Endothelial cell of umbilical vein (primary cell): Measurements from ENCODE around the gene HDDC2. TPM values are rescaled to one million over a fixed set of nuclear protein-coding genes. Genes with fewer than 3 reads are reported as not detected.

Experiments used
- BruUV-seq: library from RNA; stranded (reverse); fragments of 400-500 nt; replicated peaks from 2 replicates; lab custom pipeline; 2021; lab: Mats Ljungman, UMichigan
- CTCF ChIA-PET: fragments of 300-600, 350-600 bp; sonication (Branson Sonifier 250); formaldehyde crosslinking; loops from one replicate; lab custom pipeline; 2021; ENCODE audit warnings: antibody characterized with exemption, inconsistent platforms; lab: Charles Lee
- POLR2A ChIA-PET: fragments of 300-600, 350-600 bp; sonication (Branson Sonifier 250); formaldehyde crosslinking; loops from one replicate; lab custom pipeline; 2021; ENCODE audit warnings: antibody characterized with exemption, inconsistent platforms; lab: Charles Lee
- DNase-seq: peaks from one replicate; pipeline ENCODE4 v3.0.0-alpha.2; 2011; ENCODE audit warnings: low read depth, low spot score
- FAIRE-seq: peaks from 2 replicates; lab custom pipeline; 2011; peaks lifted over from hg19 to GRCh38; lab: Jason Lieb, UNC
- H2AFZ ChIP-seq: 2 replicates; pipeline ENCODE4 v1.6.0; 2012; ENCODE audit warnings: low read depth, low read length, control low read depth, inconsistent platforms
- H3K27ac ChIP-seq: 2 replicates; pipeline ENCODE4 v1.5.1; 2011; ENCODE audit warnings: low read depth, mild to moderate bottlenecking, control low read depth, low read length, moderate library complexity; ENCODE audit not compliant: insufficient read depth
- H3K27me3 ChIP-seq, 2 experiments: 2 replicates each; pipeline versions ENCODE4 v1.6.0 to v1.6.1; 2011; ENCODE audit warnings: low read length in 2 of 2, mixed read lengths in 1 of 2; ENCODE audit not compliant: control insufficient read depth in 2 of 2, insufficient read depth in 2 of 2
- H3K36me3 ChIP-seq, 2 experiments: 2 replicates in 1 of 2; 3 replicates in 1 of 2; pipeline ENCODE4 v1.5.1; 2011; ENCODE audit warnings: low read length in 2 of 2, mild to moderate bottlenecking in 1 of 2, moderate library complexity in 1 of 2; ENCODE audit not compliant: control insufficient read depth in 2 of 2, insufficient read depth in 2 of 2; ENCODE audit errors: extremely low read depth in 1 of 2
- H3K4me1 ChIP-seq: 3 replicates; pipeline ENCODE4 v1.5.1; 2011; ENCODE audit warnings: mild to moderate bottlenecking, low read length; ENCODE audit not compliant: control insufficient read depth, insufficient read depth; ENCODE audit errors: extremely low read depth
- H3K4me2 ChIP-seq: 2 replicates; pipeline ENCODE4 v1.6.1; 2011; ENCODE audit warnings: low read length, control low read depth, mixed read lengths; ENCODE audit not compliant: insufficient read depth
- H3K4me3 ChIP-seq, 3 experiments: fragments of 200-600 bp in 1 of 3; sonication (generic), shearing (Covaris generic) in 1 of 3; replicated peaks in 1 of 3; 2 replicates each; pipeline ENCODE4 v1.5.1; 2011 to 2016; ENCODE audit warnings: control low read depth in 3 of 3, low read length in 3 of 3, mild to moderate bottlenecking in 2 of 3, inconsistent platforms in 1 of 3, low read depth in 1 of 3, moderate library complexity in 1 of 3; ENCODE audit not compliant: insufficient read depth in 1 of 3
- H3K79me2 ChIP-seq: 2 replicates; pipeline ENCODE4 v1.6.0; 2012; ENCODE audit warnings: low read length, inconsistent platforms; ENCODE audit not compliant: control insufficient read depth, insufficient read depth
- H3K9ac ChIP-seq: replicated peaks from 2 replicates; pipeline ENCODE3; 2011; ENCODE audit warnings: low read length, control low read depth; ENCODE audit not compliant: insufficient read depth; ENCODE audit errors: extremely low read depth
- H3K9me1 ChIP-seq: replicated peaks from 3 replicates; pipeline ENCODE4 v1.6.0; 2011; ENCODE audit warnings: mild to moderate bottlenecking, low read length; ENCODE audit not compliant: control insufficient read depth, insufficient read depth; ENCODE audit errors: extremely low read depth
- H3K9me3 ChIP-seq: replicated peaks from 2 replicates; pipeline ENCODE4 v1.5.1; 2012; ENCODE audit warnings: low read length, inconsistent platforms; ENCODE audit not compliant: control insufficient read depth, insufficient read depth
- H4K20me1 ChIP-seq: replicated peaks from 2 replicates; pipeline ENCODE3; 2011; ENCODE audit warnings: mild to moderate bottlenecking, low read length; ENCODE audit not compliant: control insufficient read depth, insufficient read depth; ENCODE audit errors: extremely low read depth
- FOS ChIP-seq: IDR thresholded peaks from 2 replicates; pipeline ENCODE4 v1.6.1; 2011; ENCODE audit warnings: mild to moderate bottlenecking, low read length, moderate library complexity, borderline replicate concordance; ENCODE audit not compliant: insufficient read depth
- GATA2 ChIP-seq: IDR thresholded peaks from 2 replicates; pipeline ENCODE4 v1.7.0; 2011; ENCODE audit warnings: low read depth, mild to moderate bottlenecking, moderate library complexity, mixed read lengths, low read length; ENCODE audit not compliant: insufficient read length, insufficient read depth
- JUN ChIP-seq: IDR thresholded peaks from 2 replicates; pipeline ENCODE4 v1.6.1; 2011; ENCODE audit warnings: borderline replicate concordance, low read depth; ENCODE audit not compliant: insufficient read length, insufficient read depth
- MYC ChIP-seq: IDR thresholded peaks from one replicate; pipeline ENCODE4 v1.6.1; 2011; ENCODE audit warnings: mild to moderate bottlenecking, low read depth, low read length
- POLR2AphosphoS5 ChIP-seq: IDR thresholded peaks from 2 replicates; pipeline ENCODE4 v1.6.1; 2012; ENCODE audit warnings: low read depth, mild to moderate bottlenecking, control low read depth, low read length, moderate library complexity; ENCODE audit not compliant: insufficient read depth
- dilution Hi-C: fragments of 300-500 bp; cut with MboI; formaldehyde crosslinking; loops from one replicate; pipeline ENCODE4 v1.15.0; 2019; ENCODE audit warnings: low sequenced_read_pairs; ENCODE audit not compliant: extremely low pct_ligation_motif_present
- intact Hi-C: fragments of 100-400 bp; cut with micrococcal nuclease; formaldehyde crosslinking; loops from one replicate; pipeline ENCODE4 v1.10.0; 2022
- polyA plus RNA-seq, 4 experiments: library from polyadenylated mRNA; depleted of rRNA in 3 of 4; stranded (reverse) in 3 of 4; unstranded in 1 of 4; fragments of >200 nt; gene quantifications; 2 replicates each; pipeline versions ENCODE4 v1.2.1 to v1.2.3, GENCODE V29; 2011 to 2012; ENCODE audit warnings: missing spikeins in 1 of 4
- total RNA-seq: library from RNA; stranded (reverse); gene quantifications from 2 replicates; pipeline ENCODE4 v1.2.3, GENCODE V29; 2021
- TF ChIP-seq, protein P1 (sequence below): IDR thresholded peaks from 2 replicates; pipeline ENCODE4 v1.6.1; 2011; ENCODE audit not compliant: insufficient read depth, insufficient read length
- TF ChIP-seq, protein P2 (sequence below), 2 donors: IDR thresholded peaks; 1 replicate in 1 of 2; 2 replicates in 1 of 2; pipeline ENCODE4 v1.5.1; 2011; ENCODE audit warnings: low read length in 2 of 2, mild to moderate bottlenecking in 2 of 2, moderate library complexity in 2 of 2, control low read depth in 1 of 2, inconsistent platforms in 1 of 2, low read depth in 1 of 2; ENCODE audit not compliant: insufficient read depth in 1 of 2; ENCODE audit errors: extremely low read depth in 1 of 2

The HDDC2 gene
- total and polyA plus RNA-seq, 2 donors (not counting 3 experiments of a cell fraction or from before 2014, with no cell fraction given): 12.6 to 13.6 TPM

DNA sequence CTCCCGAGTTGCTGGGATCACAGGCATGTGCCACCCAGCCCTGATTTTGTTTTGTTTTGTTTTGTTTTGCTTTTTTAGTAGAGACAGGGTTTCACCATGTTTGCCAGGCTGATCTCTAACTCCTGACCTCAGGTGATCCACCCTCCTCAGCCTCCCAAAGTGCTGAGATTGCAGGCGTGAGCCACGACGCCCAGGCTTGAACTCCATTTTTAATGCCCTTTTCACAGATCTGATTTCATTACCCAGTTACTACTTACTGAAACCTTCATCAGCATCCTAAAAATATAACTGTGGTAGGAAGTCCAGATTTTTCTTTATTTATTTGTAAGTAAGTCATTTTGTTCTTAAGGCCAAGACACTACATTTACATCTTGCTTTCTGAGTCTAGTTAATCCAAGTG is 64.0 kb downstream of the HDDC2 start:
- H3K27ac ChIP-seq: no peak overlapping the region
- H3K9me3 ChIP-seq: no peaks in the 10 kb centered on the region
- ChIA-PET POLR2A (no interaction called here), CTCF (no interaction called here)
- no peak overlapping the region for H2AFZ ChIP-seq
- intact Hi-C loops (no loop called here), dilution Hi-C loops (no loop called here)
- H3K36me3 ChIP-seq: no peaks in the 10 kb centered on the region
- no peaks in the 10 kb centered on the region for H4K20me1 ChIP-seq
- H3K4me2 ChIP-seq: no peak overlapping the region
- FAIRE-seq (no peak), DNase-seq (no peak)
- TF ChIP-seq FOS (no peak), GATA2 (no peak), MYC (no peak), JUN (no peak), POLR2AphosphoS5 (no peak)
- TF ChIP-seq, protein P1, sequence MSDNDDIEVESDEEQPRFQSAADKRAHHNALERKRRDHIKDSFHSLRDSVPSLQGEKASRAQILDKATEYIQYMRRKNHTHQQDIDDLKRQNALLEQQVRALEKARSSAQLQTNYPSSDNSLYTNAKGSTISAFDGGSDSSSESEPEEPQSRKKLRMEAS: no peak
- TF ChIP-seq, protein P2, sequence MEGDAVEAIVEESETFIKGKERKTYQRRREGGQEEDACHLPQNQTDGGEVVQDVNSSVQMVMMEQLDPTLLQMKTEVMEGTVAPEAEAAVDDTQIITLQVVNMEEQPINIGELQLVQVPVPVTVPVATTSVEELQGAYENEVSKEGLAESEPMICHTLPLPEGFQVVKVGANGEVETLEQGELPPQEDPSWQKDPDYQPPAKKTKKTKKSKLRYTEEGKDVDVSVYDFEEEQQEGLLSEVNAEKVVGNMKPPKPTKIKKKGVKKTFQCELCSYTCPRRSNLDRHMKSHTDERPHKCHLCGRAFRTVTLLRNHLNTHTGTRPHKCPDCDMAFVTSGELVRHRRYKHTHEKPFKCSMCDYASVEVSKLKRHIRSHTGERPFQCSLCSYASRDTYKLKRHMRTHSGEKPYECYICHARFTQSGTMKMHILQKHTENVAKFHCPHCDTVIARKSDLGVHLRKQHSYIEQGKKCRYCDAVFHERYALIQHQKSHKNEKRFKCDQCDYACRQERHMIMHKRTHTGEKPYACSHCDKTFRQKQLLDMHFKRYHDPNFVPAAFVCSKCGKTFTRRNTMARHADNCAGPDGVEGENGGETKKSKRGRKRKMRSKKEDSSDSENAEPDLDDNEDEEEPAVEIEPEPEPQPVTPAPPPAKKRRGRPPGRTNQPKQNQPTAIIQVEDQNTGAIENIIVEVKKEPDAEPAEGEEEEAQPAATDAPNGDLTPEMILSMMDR (IDR thresholded peaks at IDR 0.05; ENCODE audit: extremely low read depth in 1 of 2, insufficient read depth in 1 of 2, low read depth in 1 of 2, low read length in 2 of 2): no peak
- no TSS peak for BruUV-seq
- H3K4me3 ChIP-seq: no peak overlapping the region
- no peaks in the 10 kb centered on the region for H3K79me2 ChIP-seq
- no peaks in the 10 kb centered on the region for H3K27me3 ChIP-seq
- no peak overlapping the region for H3K9ac ChIP-seq
- H3K4me1 ChIP-seq: no peaks in the 10 kb centered on the region
- no peaks in the 10 kb centered on the region for H3K9me1 ChIP-seq
